Gastrocnemius medialis (tissue), 4 donors: ENCODE measurements around the gene CYYR1. TPM values are rescaled to one million over a fixed set of nuclear protein-coding genes. Genes with fewer than 3 reads are reported as not detected.

Source experiments
- ATAC-seq, 2 donors: fragments of 150-250 bp; one replicate each; pipeline ENCODE4 v1.9.1; 2016
- DNase-seq, 2 donors: peaks; one replicate each; pipeline ENCODE4 v3.0.0-alpha.2; 2019
- H3K27ac ChIP-seq, 4 donors: fragments of 200-600 bp; sonication (generic); 1 replicate in 1 of 4; 2 replicates in 3 of 4; pipeline ENCODE4 v1.5.1; 2016 to 2018; ENCODE audit warnings: mild to moderate bottlenecking in 2 of 4, moderate library complexity in 1 of 4
- H3K27me3 ChIP-seq, 3 donors: fragments of 200-600 bp; sonication (generic) in 2 of 3; 1 replicate in 1 of 3; 2 replicates in 2 of 3; pipeline versions ENCODE4 v1.5.1 to v1.6.0; 2016 to 2019; ENCODE audit warnings: mild to moderate bottlenecking in 1 of 3, moderate library complexity in 1 of 3
- H3K36me3 ChIP-seq, 2 donors: fragments of 200-600 bp; sonication (generic) in 1 of 2; one replicate each; pipeline ENCODE4 v1.5.1; 2017 to 2018
- H3K4me1 ChIP-seq, 2 donors: fragments of 200-600 bp; sonication (generic) in 1 of 2; one replicate each; pipeline ENCODE4 v1.5.1; 2016 to 2017; ENCODE audit warnings: mild to moderate bottlenecking in 2 of 2
- H3K4me3 ChIP-seq, 4 donors: fragments of 200-600 bp; sonication (generic) in 3 of 4; 1 replicate in 1 of 4; 2 replicates in 3 of 4; pipeline ENCODE4 v1.5.1; 2016 to 2019; ENCODE audit warnings: mild to moderate bottlenecking in 2 of 4
- H3K9me3 ChIP-seq, 3 donors: fragments of 200-600 bp; sonication (generic) in 2 of 3; 1 replicate in 1 of 3; 2 replicates in 2 of 3; pipeline ENCODE4 v1.5.1; 2016 to 2019
- CTCF ChIP-seq, 5 experiments: fragments of 450-650 bp in 3 of 5; fragments of 200-600 bp in 2 of 5; sonication (generic) in 2 of 5; IDR thresholded peaks in 4 of 5; conservative IDR thresholded peaks in 1 of 5; 1 replicate in 4 of 5; 2 replicates in 1 of 5; pipeline ENCODE4 v1.5.1; 2016 to 2019; ENCODE audit warnings: antibody characterized with exemption in 5 of 5, mild to moderate bottlenecking in 3 of 5, moderate library complexity in 3 of 5
- POLR2A ChIP-seq, 2 donors: fragments of 450-650 bp; IDR thresholded peaks; one replicate each; pipeline ENCODE4 v1.6.1; 2017; ENCODE audit warnings: antibody characterized with exemption in 2 of 2, mild to moderate bottlenecking in 2 of 2, moderate library complexity in 2 of 2
- in situ Hi-C, 4 donors: fragments of 200-750 bp; cut with MboI; loops; one replicate each; pipeline versions ENCODE4 v1.15.0 to v1.8.0; 2017; ENCODE audit warnings: low sequenced_read_pairs in 4 of 4
- intact Hi-C: fragments of 100-400 bp; cut with DNase I; formaldehyde crosslinking; loops from one replicate; pipeline ENCODE4 v1.15.1; 2023; ENCODE audit warnings: low total_unique reads
- total RNA-seq, 4 donors: library from RNA; depleted of rRNA; stranded (reverse); fragments of >200 nt; gene quantifications; one replicate each; pipeline versions ENCODE4 v1.1.0 to v1.2.3, GENCODE V29; 2016

The CYYR1 gene
- total RNA-seq, 4 donors from 2014 or later = 11.7 to 15.5 (median 13.8) TPM

GRCh38 chr21:26522704-26523103 lies 50.4 kb downstream of the CYYR1 start:
- ATAC-seq (no peak), DNase-seq (no peak)
- Histone ChIP-seq H3K9me3 (no peaks in the 10 kb centered on the region), H3K36me3 (no peaks in the 10 kb centered on the region), H3K27ac (no peak overlapping the region), H3K4me1 (no peaks in the 10 kb centered on the region), H3K27me3 (no peaks in the 10 kb centered on the region), H3K4me3 (no peak overlapping the region)
- in situ Hi-C loops (no loop called here), intact Hi-C loops (no loop called here)
- TF ChIP-seq CTCF (IDR thresholded peaks at IDR 0.05 in 4 of 5, conservative IDR thresholded peaks at IDR 0.05 in 1 of 5) (no peak), POLR2A (IDR thresholded peaks at IDR 0.05) (no peak)

GRCh38 chr21:26519142-26519541 lies 53.9 kb downstream of the CYYR1 start:
- no peak for TF ChIP-seq POLR2A (IDR thresholded peaks at IDR 0.05)
- TF ChIP-seq CTCF (IDR thresholded peaks at IDR 0.05 in 4 of 5, conservative IDR thresholded peaks at IDR 0.05 in 1 of 5) = no peak
- Histone ChIP-seq H3K27ac (no peak overlapping the region), H3K4me3 (no peak overlapping the region), H3K36me3 (no peaks in the 10 kb centered on the region), H3K4me1 (no peaks in the 10 kb centered on the region), H3K27me3 (no peaks in the 10 kb centered on the region), H3K9me3 (no peaks in the 10 kb centered on the region)
- DNase-seq = no peak
- in situ Hi-C loops (no loop called here), intact Hi-C loops (no loop called here)
- ATAC-seq = no peak

DNA sequence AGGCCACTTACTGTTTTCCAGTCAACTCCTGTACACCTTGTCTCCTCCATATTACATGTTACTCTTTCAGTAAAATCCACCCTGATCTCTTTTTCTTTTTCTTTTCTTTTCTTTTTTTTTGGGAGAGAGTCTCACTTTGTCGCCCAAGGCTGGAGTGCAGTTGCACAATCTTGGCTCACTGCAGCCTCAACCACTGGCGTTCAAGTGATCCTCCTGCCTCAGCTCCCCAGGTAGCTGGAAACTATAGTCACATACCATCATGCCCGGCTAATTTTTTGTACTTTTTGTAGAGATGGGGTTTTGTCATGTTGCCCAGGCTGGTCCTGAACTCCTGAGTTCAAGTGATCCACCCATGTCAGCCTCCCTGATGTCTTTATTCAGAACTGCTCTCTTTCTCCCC lies 57.8 kb downstream of the CYYR1 start:
- no peak for ATAC-seq
- Histone ChIP-seq H3K4me1 (no peaks in the 10 kb centered on the region), H3K27me3 (no peaks in the 10 kb centered on the region), H3K36me3 (no peaks in the 10 kb centered on the region), H3K27ac (no peak overlapping the region), H3K4me3 (no peak overlapping the region), H3K9me3 (no peaks in the 10 kb centered on the region)
- DNase-seq = no peak
- in situ Hi-C loops = no loop called here
- TF ChIP-seq POLR2A (IDR thresholded peaks at IDR 0.05) (no peak), CTCF (IDR thresholded peaks at IDR 0.05 in 4 of 5, conservative IDR thresholded peaks at IDR 0.05 in 1 of 5) (no peak)
- intact Hi-C loops = no loop called here

GRCh38 chr21:26513212-26513611 lies 59.9 kb downstream of the CYYR1 start:
- Histone ChIP-seq H3K36me3 (no peaks in the 10 kb centered on the region), H3K9me3 (no peaks in the 10 kb centered on the region), H3K27me3 (no peaks in the 10 kb centered on the region), H3K27ac (no peak overlapping the region), H3K4me3 (no peak overlapping the region), H3K4me1 (no peaks in the 10 kb centered on the region)
- DNase-seq (no peak), ATAC-seq (no peak)
- intact Hi-C loops = no loop called here
- in situ Hi-C loops = no loop called here
- TF ChIP-seq CTCF (IDR thresholded peaks at IDR 0.05 in 4 of 5, conservative IDR thresholded peaks at IDR 0.05 in 1 of 5) (no peak), POLR2A (IDR thresholded peaks at IDR 0.05) (no peak)

DNA sequence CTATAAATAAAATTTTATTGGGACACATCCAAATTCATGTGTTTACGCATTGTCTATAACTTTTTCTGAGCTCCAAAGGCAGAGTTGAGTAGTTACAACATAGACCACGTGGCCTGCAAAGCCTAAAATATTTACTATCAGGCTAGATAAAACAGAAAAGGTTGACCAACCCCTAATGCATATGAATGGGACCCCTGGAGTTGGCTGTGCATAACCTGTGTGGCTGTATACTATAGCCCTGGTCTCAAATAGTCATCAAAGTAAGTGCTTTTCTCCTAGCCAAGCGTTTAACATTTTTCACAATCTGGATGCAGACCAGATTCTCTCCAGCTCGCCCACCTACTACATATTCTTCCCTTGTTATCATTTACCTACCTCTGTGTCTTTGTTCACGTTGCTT lies 60.4 kb downstream of the CYYR1 start:
- no peak overlapping the region for H3K4me3 ChIP-seq
- H3K36me3 ChIP-seq = no peaks in the 10 kb centered on the region
- DNase-seq = no peak
- no peak overlapping the region for H3K27ac ChIP-seq
- no peaks in the 10 kb centered on the region for H3K4me1 ChIP-seq
- no peaks in the 10 kb centered on the region for H3K27me3 ChIP-seq
- no peaks in the 10 kb centered on the region for H3K9me3 ChIP-seq
- intact Hi-C loops = no loop called here
- in situ Hi-C loops = no loop called here
- TF ChIP-seq POLR2A (IDR thresholded peaks at IDR 0.05) (no peak), CTCF (IDR thresholded peaks at IDR 0.05 in 4 of 5, conservative IDR thresholded peaks at IDR 0.05 in 1 of 5) (no peak)
- ATAC-seq = no peak
